ENCODE results near the gene PAOX.

Gene PAOX

GRCh38 chr10:133388236-133388972, 9.3 kb downstream of the PAOX start:
- DNase-seq, result no peak

DNA sequence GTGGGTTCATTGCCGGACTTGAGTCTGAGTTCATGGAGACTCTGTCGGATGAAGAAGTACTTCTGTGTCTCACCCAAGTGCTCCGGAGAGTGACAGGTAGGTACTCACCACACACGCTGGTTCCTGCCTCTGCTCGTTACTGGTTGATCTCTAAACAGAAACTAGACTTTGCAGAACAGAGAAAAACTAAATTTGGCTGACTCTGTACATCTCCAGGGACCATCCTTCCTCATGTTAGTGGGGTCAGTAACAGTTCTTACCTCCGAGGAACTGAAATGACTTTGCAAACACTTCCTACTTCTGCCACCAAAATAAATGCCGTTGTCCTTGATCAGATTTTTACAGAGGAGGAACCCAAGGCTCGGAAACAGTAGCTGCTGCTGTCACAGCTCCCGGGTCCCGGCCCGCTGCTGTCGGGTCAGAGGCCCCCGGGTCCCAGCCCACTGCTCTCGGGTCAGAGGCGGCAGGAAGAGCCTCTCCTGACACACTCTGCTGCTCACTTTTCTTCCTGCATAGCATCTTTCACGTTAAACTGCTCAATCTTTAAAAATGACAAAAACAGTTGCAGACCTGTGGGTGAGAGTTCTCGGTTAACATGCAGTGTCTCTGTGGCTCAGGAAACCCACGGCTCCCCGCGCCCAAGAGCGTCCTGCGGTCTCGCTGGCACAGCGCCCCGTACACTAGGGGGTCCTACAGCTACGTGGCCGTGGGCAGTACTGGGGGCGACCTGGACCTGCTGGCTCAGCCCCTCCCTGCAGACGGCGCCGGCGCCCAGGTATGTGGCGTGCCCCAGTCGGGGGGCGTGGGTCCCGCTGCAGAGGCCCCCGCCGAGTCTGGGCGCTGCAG, 10.1 kb downstream of the PAOX start:
- DNase-seq, result no peak

- no peak for DNase-seq
Observed at GRCh38 chr10:133390597-133391248, 11.7 kb downstream of the PAOX start.

DNA sequence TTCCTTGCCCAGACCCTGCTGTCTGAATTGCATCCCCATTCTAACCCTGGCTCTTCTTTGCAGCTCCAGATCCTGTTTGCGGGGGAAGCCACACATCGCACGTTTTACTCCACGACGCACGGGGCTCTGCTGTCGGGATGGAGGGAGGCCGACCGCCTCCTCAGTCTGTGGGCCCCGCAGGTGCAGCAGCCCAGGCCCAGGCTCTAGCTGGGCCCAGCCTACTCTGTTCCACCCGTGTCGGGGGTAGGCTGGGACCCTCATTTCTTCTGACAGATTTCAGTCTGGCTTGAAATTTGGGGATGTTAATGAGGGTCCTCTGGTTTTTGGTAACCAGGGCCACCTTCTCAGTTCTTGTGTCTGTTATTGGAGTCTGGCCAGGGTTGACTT, 12.2 kb downstream of the PAOX start:
- no peak for DNase-seq

GRCh38 chr10:133391761-133392518, 12.9 kb downstream of the PAOX start:
- DNase-seq, result no peak

- DNase-seq, result no peak
Observed at GRCh38 chr10:133393401-133394063, 14.5 kb downstream of the PAOX start.

DNA sequence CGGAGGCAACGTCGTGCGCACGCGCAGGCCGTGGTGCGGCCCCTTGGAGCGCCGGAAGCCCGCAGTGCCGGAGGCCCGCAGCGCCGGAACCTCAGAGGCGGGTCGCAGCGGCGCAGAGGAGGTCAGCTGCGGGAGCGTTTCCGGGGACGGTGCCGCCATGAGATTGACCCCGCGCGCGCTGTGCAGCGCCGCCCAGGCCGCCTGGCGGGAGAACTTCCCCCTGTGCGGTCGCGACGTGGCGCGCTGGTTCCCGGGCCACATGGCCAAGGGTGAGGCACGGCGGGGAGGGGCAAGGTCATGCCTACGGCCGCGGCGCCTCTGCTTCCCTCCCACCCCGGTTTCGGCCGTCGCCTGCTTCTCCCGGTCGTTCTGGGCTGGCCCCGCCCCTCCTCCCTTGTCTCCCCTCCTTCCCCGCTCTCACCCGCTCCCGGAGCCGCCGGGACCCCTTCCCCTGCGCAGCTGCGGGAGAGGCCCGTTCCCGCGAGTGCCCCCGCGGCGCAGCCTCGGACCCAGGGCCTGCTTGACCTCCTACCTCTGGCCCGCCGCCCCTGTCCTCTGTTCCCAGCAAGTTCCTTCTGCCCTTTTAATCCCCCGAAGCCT, 15.1 kb downstream of the PAOX start, which contains the start of gene MTG1:
Gene MTG1, plus strand, starts transcription at position 94 of the 600 bp plus-strand sequence. Its CDS starts 64 bp downstream, at position 158.
- DNase-seq, result peak; percentile 87

GRCh38 chr10:133394801-133395221, 15.7 kb downstream of the PAOX start:
- DNase-seq, result no peak

DNA sequence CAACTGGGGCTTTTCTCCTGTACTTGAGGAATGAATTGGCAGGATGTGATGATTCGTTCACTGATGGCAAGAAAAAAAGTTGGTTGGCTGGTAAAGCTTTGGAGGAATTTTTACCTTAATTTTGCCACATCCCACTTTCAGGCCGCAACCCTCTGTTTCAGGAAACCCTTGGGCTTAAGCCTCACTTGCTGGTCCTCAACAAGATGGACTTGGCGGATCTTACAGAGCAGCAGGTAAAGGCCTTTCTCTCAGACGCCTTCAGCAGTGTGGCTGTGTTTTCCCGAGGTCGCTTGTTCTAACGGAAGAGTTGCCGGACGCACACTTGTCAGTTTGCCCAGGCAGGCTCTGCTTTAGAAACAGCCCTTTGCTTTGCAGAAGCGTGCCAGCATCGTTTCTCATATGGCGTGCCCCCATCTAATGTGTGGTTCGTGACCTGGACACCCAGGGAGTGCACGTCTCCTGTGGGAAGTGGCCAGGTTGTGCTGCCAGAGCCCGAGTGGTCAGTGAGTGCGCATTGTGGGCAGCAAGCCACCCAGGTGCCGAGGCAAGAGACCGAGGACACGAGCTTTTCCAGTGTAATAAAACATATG, 17.1 kb downstream of the PAOX start:
- no peak for DNase-seq

- no peak for DNase-seq
Observed at GRCh38 chr10:133397938-133398337, 18.9 kb downstream of the PAOX start.

DNA sequence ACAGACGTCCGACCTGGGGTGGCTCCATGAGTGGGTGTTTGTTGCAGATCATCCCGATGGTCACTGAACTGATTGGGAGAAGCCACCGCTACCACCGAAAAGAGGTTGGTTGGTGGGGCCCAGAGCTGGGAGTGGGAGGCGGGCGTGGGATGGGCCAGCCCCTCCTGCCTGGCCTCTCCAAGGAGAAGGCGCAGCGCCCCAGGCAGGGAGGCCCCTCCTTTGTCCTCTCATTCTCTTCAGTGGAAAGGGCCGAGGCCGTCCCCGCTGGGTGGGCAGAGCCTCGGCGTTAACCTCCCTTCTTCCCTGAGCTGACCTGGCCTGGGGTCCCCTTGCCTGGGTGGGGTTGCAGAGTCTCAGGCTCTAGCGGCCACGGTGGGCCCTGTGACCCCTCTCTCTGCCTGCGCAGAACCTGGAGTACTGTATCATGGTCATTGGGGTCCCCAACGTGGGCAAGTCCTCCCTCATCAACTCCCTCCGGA, 20.1 kb downstream of the PAOX start:
- no peak for DNase-seq

GRCh38 chr10:133400624-133401424, 21.8 kb downstream of the PAOX start:
- no peak for DNase-seq

DNA sequence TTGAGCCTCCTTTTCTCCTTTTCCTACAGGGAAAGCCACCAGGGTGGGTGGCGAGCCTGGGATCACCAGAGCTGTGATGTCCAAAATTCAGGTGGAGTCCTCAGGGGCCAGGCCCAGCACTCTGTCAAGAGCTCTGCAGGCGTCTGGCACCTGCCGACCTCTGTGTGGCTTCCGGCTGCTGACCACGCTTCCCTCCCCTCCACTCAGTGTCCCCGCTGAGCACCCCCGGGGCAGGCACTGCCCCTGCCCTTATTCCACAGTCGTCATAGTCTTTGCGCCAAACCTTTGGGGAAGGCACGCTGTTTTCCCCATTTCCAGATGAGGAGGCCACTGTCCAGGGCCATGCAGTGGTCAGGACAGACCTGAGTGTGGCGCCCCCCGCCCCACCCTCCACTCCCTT, 22.4 kb downstream of the PAOX start:
- no peak for DNase-seq

- no peak for DNase-seq
Observed at GRCh38 chr10:133401981-133402725, 23.1 kb downstream of the PAOX start.

DNA sequence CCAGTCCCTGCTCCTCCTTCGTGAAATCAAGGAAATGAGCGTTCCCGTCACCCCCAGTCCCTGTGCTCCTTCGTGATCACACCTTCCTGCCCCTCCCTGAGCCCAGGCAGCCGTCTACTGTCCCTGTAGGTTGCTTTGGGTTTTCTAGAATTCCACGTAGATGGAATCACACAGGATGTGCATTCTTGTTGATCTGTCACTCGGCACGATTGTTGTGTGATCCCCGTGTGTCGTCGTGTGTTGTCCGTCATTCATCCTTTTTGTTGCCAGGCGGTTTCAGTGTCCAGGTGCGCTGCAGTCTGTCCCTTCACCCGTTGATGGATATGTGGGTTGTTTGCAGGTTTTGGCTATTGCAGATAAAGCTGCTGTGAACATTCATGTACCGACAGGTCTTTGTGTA, 24.3 kb downstream of the PAOX start:
- no peak for DNase-seq

DNA sequence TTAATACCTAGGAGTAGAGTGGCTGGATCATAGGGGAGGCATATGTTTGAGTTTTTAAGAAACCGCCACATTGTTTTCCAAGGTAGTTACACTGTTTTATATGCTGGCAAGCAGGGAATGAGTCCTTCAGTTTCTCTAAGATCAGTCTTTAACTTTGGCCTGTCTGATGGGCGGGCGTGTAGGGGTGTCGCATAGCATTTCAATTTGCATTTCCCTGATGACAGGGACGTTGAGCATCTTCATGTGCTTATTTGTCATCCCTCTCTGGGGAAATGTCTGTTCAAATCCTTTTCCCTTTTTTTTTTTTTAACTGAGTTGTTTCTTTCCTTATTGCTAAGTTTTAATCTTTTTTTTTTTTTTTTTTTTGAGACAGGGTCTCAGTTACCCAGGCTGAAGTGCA, 24.7 kb downstream of the PAOX start:
- DNase-seq, result no peak

DNA sequence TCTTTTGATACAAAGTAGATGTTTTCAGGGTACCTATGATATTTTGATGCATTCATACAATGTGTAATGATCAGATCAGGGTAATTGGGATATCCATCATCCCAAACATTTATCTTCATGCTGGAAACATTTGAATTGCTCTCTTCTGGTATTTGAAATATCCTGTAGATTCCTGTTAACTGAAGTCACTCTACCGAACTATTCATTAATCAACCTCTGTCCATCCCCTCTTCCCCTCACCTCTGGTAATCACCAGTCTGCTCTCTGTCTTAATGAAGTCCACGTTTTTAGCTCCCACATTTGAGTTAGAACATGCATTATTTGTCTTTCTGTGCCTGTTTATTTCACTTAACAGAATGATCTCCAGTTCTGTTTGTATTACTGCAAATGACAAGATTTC, 26.2 kb downstream of the PAOX start:
- DNase-seq, result no peak

- DNase-seq, result no peak
Observed at GRCh38 chr10:133405844-133406527, 26.9 kb downstream of the PAOX start.
